GM12891 (cell line): ENCODE data around the gene ASB15.

Source experiments
- POLR2A ChIP-seq: IDR thresholded peaks from 2 replicates; pipeline ENCODE4 v1.6.1; 2011; ENCODE audit warnings: low read depth, low read length, control low read depth
- POLR2AphosphoS5 ChIP-seq: IDR thresholded peaks from 2 replicates; pipeline ENCODE4 v1.6.1; 2011; ENCODE audit warnings: low read depth, low read length, control low read depth
- SPI1 ChIP-seq: IDR thresholded peaks from 2 replicates; pipeline ENCODE4 v1.6.1; 2011; ENCODE audit warnings: low read depth, low read length, control low read depth
- TAF1 ChIP-seq: IDR thresholded peaks from 2 replicates; pipeline ENCODE4 v1.6.1; 2011; ENCODE audit warnings: low read depth, low read length, control low read depth

DNA sequence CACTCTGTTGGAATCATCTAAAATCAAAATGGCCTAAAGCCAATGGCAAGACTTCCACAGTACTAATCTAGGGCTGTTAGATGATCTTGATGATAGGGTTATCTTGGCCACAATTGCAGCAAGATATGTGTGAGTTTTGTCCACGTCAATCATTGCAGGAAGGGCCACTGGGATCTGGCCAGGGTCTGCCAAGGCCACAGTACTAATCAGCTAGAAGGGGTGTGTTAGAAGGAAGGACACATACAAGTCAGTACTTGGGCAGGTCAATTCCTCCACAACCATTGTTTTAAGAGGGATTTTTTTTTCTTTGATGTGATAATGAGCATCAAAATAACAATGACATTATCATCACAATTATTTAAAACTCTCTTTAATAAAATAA, 55.7 kb downstream of the ASB15 start:
- TF ChIP-seq TAF1 (no peak), SPI1 (no peak), POLR2AphosphoS5 (no peak), POLR2A (no peak)
